HS-27A (cell line): ENCODE results near the gene ACSM4.
"Not testable (repeated sequence)": the region's sequence is repeated elsewhere in the genome, so short reads cannot be mapped to it uniquely, and the experiment has no call there.

ENCODE experiments used
- DNase-seq: peaks from one replicate; pipeline ENCODE4 v3.0.0-alpha.2; 2012; ENCODE audit warnings: low read depth, missing footprints

ACSM4 gene

DNA sequence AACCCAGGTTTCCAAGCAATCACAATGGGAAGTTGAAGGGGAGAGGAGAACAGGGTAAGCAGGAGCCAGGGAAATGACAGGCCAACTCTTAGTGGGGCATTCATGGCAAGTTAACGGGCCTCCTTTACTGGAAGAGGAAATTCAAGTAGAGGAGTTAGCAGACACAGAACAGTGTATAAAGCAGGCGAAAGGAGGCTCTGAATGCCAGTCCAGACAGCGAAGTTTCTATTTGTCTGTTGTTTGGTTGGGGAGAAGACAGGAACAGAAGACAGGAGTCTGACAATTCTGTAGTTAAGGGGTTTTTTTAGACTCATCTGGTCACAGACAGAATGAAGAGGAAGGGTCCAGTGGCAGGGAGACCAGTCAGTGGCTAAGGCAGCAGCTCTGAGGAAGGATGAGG is at the start of gene ACSM4:
Gene ACSM4 (plus strand): TSS at position 301 of the 400 bp plus-strand sequence. CDS start 260 bp downstream, outside the sequence.
- DNase-seq: no peak

GRCh38 chr12:7259060-7259459 is 44.8 kb upstream of the ACSM4 start:
- DNase-seq: no peak

DNA sequence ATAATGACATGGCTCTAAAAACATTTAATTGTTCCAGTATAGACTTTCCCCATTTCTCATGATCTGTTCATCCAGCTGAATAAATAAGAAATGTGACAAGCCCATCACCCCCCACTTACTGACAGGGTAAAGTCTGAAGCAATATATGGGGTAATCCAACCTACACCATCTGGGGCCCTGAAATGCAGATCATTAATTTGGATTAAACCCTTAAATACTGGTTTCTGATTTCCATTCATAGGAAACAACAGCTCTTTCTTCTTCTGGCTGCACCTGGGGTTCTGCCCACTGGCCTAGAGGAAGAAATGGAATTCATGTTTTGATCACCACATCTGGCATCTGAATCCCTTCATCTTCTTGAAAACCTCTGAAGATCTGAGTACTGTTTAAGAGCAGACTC is 39.3 kb upstream of the ACSM4 start:
- no peak for DNase-seq

GRCh38 chr12:7265251-7265650 is 38.6 kb upstream of the ACSM4 start:
- DNase-seq: no peak

- no peak for DNase-seq
Measured at GRCh38 chr12:7269273-7269672, 34.6 kb upstream of the ACSM4 start.

- no peak for DNase-seq
Measured at GRCh38 chr12:7271893-7272514, 31.9 kb upstream of the ACSM4 start.

DNA sequence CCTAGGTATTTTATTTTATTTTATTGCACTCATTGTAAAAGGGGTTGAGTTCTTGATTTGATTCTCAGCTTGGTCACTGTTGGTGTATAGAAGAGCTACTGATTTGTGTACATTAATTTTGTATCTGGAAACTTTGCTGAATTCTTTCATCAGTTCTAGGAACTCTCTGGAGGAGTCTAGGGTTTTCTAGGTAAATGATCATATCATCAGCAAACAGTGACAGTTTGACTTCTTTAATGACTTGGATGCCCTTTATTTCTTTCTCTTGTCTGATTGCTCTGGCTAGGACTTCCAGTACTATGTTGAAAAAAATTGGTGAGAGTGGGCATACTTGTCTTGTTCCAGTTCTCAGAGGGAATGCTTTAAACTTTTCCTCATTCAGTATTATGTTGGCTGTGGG is 28.4 kb upstream of the ACSM4 start:
- not testable (repeated sequence) for DNase-seq

DNA sequence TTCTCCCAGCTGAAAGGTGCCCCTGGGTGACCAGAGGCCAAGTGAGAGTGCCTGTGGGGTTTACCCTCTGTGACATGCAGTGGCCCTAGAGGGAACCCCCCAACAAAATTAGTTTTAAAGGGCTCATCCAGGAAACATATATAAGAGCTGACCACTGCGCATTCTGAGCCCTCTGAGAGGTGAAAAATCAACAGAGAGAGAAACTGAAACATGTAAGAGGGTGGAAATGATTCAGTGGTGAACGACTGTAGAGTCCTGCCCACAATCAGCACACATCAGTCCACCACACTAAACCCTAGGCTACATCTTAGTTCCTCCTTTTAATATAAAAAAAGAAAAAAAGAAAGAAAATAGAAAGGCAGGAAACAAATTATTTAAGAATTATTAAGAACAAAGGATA is 21.0 kb upstream of the ACSM4 start:
- no peak for DNase-seq

- no peak for DNase-seq
Measured at GRCh38 chr12:7289743-7290142, 14.1 kb upstream of the ACSM4 start.

- not testable (repeated sequence) for DNase-seq
Measured at GRCh38 chr12:7290588-7290987, 13.3 kb upstream of the ACSM4 start.

GRCh38 chr12:7292300-7292699 is 11.6 kb upstream of the ACSM4 start:
- no peak for DNase-seq

DNA sequence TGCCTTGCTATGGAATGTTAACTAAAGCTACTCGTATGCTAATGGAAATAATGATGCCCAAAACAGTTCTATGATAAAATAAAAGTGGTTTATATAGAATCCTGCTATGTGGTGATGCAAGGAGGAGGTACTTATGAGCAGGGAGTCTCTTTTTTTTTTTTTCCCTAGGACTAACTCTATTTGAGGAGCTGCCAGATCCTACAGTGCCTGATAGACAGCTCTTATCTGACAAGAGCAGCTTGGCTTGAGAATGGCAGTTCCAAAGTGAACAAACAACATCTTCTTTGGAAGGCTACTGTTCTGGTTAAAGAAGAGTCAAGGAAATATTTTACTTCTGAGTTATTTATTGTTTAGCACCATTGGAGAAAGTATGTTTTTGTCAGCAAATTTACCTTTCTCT is 10.2 kb upstream of the ACSM4 start:
- no peak for DNase-seq

DNA sequence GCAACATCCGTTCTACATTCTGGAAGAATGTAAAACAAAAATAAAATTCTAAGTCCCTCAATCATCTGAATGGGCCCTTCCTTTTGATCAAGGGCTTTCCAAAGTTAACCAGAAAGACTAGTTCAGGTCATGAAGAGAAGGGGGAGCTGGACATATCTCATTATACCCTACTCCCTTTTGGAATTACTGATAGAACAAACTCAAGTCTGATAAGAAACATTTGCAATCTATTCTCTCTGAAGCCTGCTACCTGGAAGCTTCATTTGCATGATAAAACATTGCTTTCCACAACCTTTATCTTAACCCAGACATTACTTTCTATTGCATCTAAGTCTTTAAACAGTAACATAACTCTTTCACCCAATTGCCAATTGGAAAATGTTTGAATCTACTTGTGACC is 8.3 kb upstream of the ACSM4 start:
- no peak for DNase-seq

GRCh38 chr12:7297865-7298264 is 6.0 kb upstream of the ACSM4 start:
- DNase-seq: no peak

GRCh38 chr12:7302266-7302986 is 1.4 kb upstream of the ACSM4 start:
- no peak for DNase-seq

GRCh38 chr12:7303230-7303629 is 642 bp upstream of the ACSM4 start:
- no peak for DNase-seq

- no peak for DNase-seq
Measured at GRCh38 chr12:7304456-7304855, 584 bp downstream of the ACSM4 start.

GRCh38 chr12:7310070-7310469 is 6.2 kb downstream of the ACSM4 start:
- no peak for DNase-seq

GRCh38 chr12:7319930-7320329 is 16.1 kb downstream of the ACSM4 start:
- no peak for DNase-seq

GRCh38 chr12:7321624-7322023 is 17.8 kb downstream of the ACSM4 start:
- DNase-seq: no peak

- no peak for DNase-seq
Measured at GRCh38 chr12:7322599-7322998, 18.7 kb downstream of the ACSM4 start.

DNA sequence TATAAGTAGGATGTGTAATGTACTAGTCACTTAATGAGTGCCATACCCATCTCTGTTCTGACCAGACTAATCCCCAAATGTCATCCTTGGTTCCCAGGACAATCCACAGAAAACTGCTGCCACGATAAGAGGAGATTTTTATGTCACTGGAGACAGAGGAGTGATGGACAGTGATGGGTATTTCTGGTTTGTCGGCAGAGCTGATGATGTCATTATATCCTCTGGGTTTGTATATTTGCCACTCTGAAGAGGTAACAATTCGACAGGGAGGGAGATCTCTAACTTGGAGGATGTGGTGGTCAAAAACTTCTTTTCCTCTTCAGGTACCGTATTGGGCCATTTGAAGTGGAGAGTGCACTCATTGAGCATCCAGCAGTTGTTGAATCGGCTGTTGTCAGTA is 20.3 kb downstream of the ACSM4 start:
- DNase-seq: no peak

DNA sequence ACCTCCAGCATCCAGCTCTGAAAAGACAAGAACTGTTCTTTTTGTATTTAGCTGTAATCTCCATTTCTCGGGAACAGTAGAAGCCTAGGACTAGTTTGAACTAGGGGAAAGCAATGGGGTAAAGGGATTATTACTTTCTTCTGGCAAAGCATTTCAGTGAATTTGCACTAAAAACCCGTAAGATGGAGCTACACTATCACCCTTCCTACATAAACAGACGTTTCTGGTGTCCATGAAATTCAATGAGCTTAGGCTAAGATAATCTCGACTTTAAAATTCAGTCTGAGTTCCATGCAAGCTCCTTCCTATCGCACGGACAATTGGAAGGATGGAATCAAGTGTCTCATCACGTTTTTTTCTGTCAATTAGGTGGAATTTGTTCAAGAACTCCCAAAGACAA is 24.0 kb downstream of the ACSM4 start:
- DNase-seq: no peak

DNA sequence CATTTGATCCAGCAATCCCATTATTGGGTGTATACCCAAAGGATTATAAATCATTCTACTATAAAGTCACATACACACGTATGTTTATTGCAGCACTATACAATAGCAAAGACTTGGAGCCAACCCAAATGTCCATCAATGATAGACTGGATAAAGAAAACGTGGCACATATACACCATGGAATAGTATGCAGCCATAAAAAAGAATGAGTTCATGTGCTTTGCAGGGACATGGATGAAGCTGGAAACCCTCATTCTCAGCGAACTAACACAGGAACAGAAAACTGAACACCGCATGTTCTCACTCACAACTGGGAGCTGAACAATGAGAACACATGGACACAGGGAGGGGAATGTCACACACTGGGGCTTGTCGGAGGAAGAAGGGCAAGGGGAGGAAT is 33.9 kb downstream of the ACSM4 start:
- not testable (repeated sequence) for DNase-seq
